Nephron (organoid): ENCODE results near the gene ADCY6.

Experiments used
- H3K27ac Mint-ChIP-seq, 3 experiments: 2 replicates each; pipeline ENCODE4 v1.8.0; 2020; ENCODE audit warnings: mixed read lengths in 3 of 3, mild to moderate bottlenecking in 2 of 3, moderate library complexity in 1 of 3
- H3K27me3 Mint-ChIP-seq: 2 replicates; pipeline ENCODE4 v1.8.0; 2021; ENCODE audit warnings: low read depth, mild to moderate bottlenecking, moderate library complexity, mixed read lengths
- H3K36me3 Mint-ChIP-seq: 2 replicates; pipeline ENCODE4 v1.8.0; 2020; ENCODE audit warnings: low read depth, mixed read lengths
- H3K4me1 Mint-ChIP-seq: 2 replicates; pipeline ENCODE4 v1.8.0; 2020; ENCODE audit warnings: mixed read lengths
- H3K4me3 Mint-ChIP-seq, 3 experiments: 2 replicates each; pipeline ENCODE4 v1.8.0; 2020; ENCODE audit warnings: mild to moderate bottlenecking in 3 of 3, mixed read lengths in 3 of 3, moderate library complexity in 2 of 3
- H3K9me3 Mint-ChIP-seq: 2 replicates; pipeline ENCODE4 v1.8.0; 2020; ENCODE audit warnings: mixed read lengths
- TF ChIP-seq, protein P1 (sequence below), 3 experiments: fragments of 200-600 bp; sonication (generic); IDR thresholded peaks; one replicate each; pipeline ENCODE4 v1.5.0; 2021; ENCODE audit warnings: antibody characterized with exemption in 3 of 3; ENCODE audit not compliant: unreplicated experiment in 3 of 3

The ADCY6 gene

DNA sequence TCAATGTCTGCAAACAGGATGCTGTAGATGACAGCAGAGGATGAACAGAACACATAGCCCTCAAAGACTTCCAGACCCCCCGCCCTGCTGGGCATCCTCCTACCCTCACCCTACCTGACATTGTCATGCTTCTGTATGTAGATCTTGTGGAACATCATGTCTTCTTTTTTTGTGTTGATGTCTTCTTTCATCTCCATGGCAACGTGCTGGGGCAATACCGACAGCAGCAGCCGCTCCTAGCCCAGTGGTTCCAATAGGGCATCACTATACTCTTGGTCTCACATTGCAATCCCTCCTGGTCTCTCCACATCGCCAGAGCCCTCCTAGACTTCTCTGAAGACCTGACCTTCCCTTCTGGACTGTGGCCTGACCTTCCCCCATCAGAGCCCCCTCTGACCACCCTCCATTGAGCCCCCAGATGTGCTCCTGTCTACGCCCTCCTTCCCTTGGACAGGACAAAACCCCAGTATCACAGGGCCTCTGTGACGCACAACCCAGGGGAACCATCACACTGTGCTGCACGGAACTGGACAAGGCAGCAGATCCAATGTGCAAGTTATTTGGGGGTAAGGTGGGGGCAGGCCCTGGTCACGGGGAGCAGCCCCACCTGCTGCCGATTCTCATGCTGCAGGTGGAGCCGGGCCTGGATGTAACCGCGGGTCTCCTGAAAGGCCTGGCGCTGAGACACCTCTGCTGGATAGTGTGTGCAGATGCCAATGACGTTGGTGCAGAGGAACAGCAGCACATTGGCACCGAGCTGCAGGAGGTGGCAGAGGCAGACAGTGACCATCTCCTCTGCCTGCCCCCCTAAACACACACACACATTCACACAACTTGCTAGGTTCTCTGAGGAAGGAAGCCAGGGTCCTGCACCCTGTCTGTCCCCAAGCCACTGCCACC, 11.1 kb downstream of the ADCY6 start:
- H3K9me3 Mint-ChIP-seq, result no peaks in the 10 kb centered on the region
- H3K36me3 Mint-ChIP-seq, result peaks cover 40% of the 10 kb centered on the region
- peaks cover 7% of the 10 kb centered on the region for H3K4me1 Mint-ChIP-seq
- no peak overlapping the region for H3K27ac Mint-ChIP-seq
- TF ChIP-seq, protein P1, sequence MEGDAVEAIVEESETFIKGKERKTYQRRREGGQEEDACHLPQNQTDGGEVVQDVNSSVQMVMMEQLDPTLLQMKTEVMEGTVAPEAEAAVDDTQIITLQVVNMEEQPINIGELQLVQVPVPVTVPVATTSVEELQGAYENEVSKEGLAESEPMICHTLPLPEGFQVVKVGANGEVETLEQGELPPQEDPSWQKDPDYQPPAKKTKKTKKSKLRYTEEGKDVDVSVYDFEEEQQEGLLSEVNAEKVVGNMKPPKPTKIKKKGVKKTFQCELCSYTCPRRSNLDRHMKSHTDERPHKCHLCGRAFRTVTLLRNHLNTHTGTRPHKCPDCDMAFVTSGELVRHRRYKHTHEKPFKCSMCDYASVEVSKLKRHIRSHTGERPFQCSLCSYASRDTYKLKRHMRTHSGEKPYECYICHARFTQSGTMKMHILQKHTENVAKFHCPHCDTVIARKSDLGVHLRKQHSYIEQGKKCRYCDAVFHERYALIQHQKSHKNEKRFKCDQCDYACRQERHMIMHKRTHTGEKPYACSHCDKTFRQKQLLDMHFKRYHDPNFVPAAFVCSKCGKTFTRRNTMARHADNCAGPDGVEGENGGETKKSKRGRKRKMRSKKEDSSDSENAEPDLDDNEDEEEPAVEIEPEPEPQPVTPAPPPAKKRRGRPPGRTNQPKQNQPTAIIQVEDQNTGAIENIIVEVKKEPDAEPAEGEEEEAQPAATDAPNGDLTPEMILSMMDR (IDR thresholded peaks at IDR 0.05; ENCODE audit: unreplicated experiment in 3 of 3), result no peak
- H3K4me3 Mint-ChIP-seq, result no peak overlapping the region
- H3K27me3 Mint-ChIP-seq, result no peaks in the 10 kb centered on the region

DNA sequence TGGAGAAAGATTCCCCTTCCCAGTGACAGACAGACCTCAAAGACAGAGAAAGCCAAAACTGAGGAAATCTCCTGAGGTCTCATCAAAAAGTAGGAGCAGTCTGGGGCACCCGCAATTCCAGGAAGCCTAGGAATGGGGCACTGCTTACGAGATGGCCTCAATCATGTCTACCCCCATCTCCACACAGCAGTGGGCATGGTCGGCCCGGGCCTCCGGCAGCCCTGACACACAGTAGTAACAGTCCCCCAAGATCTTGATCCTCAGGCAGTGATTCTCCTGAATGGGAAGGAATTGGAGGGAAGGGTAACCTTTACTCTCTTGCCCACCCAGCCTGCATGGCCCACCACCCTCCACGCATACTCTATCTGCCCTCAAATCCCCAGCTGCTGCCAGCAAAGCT, 11.9 kb downstream of the ADCY6 start:
- Mint-ChIP-seq H3K36me3 (peaks cover 42% of the 10 kb centered on the region), H3K27ac (no peak overlapping the region), H3K27me3 (no peaks in the 10 kb centered on the region), H3K9me3 (no peaks in the 10 kb centered on the region), H3K4me1 (peaks cover 7% of the 10 kb centered on the region), H3K4me3 (no peak overlapping the region)
- TF ChIP-seq, protein P1 (IDR thresholded peaks at IDR 0.05; ENCODE audit: unreplicated experiment in 3 of 3), result no peak

- Mint-ChIP-seq H3K27me3 (no peaks in the 10 kb centered on the region), H3K36me3 (peaks cover 45% of the 10 kb centered on the region), H3K4me1 (peaks cover 7% of the 10 kb centered on the region), H3K4me3 (no peak overlapping the region), H3K9me3 (no peaks in the 10 kb centered on the region), H3K27ac (no peak overlapping the region)
- TF ChIP-seq, protein P1 (IDR thresholded peaks at IDR 0.05; ENCODE audit: unreplicated experiment in 3 of 3), result no peak
Observed at GRCh38 chr12:48775991-48776649, 12.8 kb downstream of the ADCY6 start.

- H3K9me3 Mint-ChIP-seq, result no peaks in the 10 kb centered on the region
- H3K4me1 Mint-ChIP-seq, result peaks cover 6% of the 10 kb centered on the region
- no peak overlapping the region for H3K27ac Mint-ChIP-seq
- no peak overlapping the region for H3K4me3 Mint-ChIP-seq
- peaks cover 53% of the 10 kb centered on the region for H3K36me3 Mint-ChIP-seq
- H3K27me3 Mint-ChIP-seq, result no peaks in the 10 kb centered on the region
- TF ChIP-seq, protein P1 (IDR thresholded peaks at IDR 0.05; ENCODE audit: unreplicated experiment in 3 of 3), result no peak
Observed at GRCh38 chr12:48775299-48775698, 13.6 kb downstream of the ADCY6 start.

GRCh38 chr12:48774516-48774915, 14.4 kb downstream of the ADCY6 start:
- no peak overlapping the region for H3K4me3 Mint-ChIP-seq
- TF ChIP-seq, protein P1 (IDR thresholded peaks at IDR 0.05; ENCODE audit: unreplicated experiment in 3 of 3), result no peak
- no peaks in the 10 kb centered on the region for H3K9me3 Mint-ChIP-seq
- peaks cover 55% of the 10 kb centered on the region for H3K36me3 Mint-ChIP-seq
- H3K4me1 Mint-ChIP-seq, result no peaks in the 10 kb centered on the region
- no peaks in the 10 kb centered on the region for H3K27me3 Mint-ChIP-seq
- H3K27ac Mint-ChIP-seq, result no peak overlapping the region
